CD4-positive, alpha-beta T cell treated with Interleukin-4 for 1 hour (primary cell): ENCODE results near the gene LRRC27.

Experiments used
- DNase-seq, 2 donors: peaks; one replicate each; pipeline ENCODE4 v3.0.0-alpha.2; 2020 to 2022

LRRC27 gene

GRCh38 chr10:132417957-132418441 is 86.0 kb downstream of the LRRC27 start:
- DNase-seq, result peak in 1 of 2 donors; percentile 60

GRCh38 chr10:132418527-132419416 is 86.8 kb downstream of the LRRC27 start:
- no peak for DNase-seq

- DNase-seq, result no peak
Observed at GRCh38 chr10:132419538-132420468, 87.8 kb downstream of the LRRC27 start.

- DNase-seq, result no peak
Observed at GRCh38 chr10:132420469-132420980, 88.5 kb downstream of the LRRC27 start.

GRCh38 chr10:132420981-132421846 is 89.2 kb downstream of the LRRC27 start:
- DNase-seq, result peak; percentile 30 to 68

- peak in 1 of 2 donors; percentile 58 for DNase-seq
Observed at GRCh38 chr10:132421847-132422751, 90.1 kb downstream of the LRRC27 start.

- DNase-seq, result peak in 1 of 2 donors; percentile 53
Observed at GRCh38 chr10:132422903-132423825, 91.2 kb downstream of the LRRC27 start.

GRCh38 chr10:132423966-132424861 is 92.2 kb downstream of the LRRC27 start:
- no peak for DNase-seq

GRCh38 chr10:132425029-132425756 is 93.2 kb downstream of the LRRC27 start:
- DNase-seq, result no peak

- DNase-seq, result no peak
Observed at GRCh38 chr10:132425757-132426155, 93.8 kb downstream of the LRRC27 start.

- DNase-seq, result no peak
Observed at GRCh38 chr10:132427006-132427771, 95.2 kb downstream of the LRRC27 start.

- no peak for DNase-seq
Observed at GRCh38 chr10:132427939-132428367, 96.0 kb downstream of the LRRC27 start.

GRCh38 chr10:132428486-132428995 is 96.5 kb downstream of the LRRC27 start:
- no peak for DNase-seq
